GM12878 (cell line): ENCODE data around the gene ASCC1. TPM values are rescaled to one million over a fixed set of nuclear protein-coding genes. Genes with fewer than 3 reads are reported as not detected.

Experiments
- ATAC-seq: fragments of 200-7000 bp; cut with Tn5 transposase; 3 replicates; pipeline ENCODE4 v1.9.1; 2020; ENCODE audit warnings: mild to moderate bottlenecking, moderate library complexity
- BruUV-seq: library from RNA; stranded (reverse); fragments of 400-500 nt; replicated peaks from 2 replicates; lab custom pipeline; 2021; lab: Mats Ljungman, UMichigan
- CTCF ChIA-PET: fragments of 300-600 bp; sonication (Branson Sonifier 250); formaldehyde crosslinking; extraction: SDS; loops from one replicate; lab custom pipeline; 2021; ENCODE audit warnings: inconsistent platforms; lab: Yijun Ruan, JAX
- POLR2A ChIA-PET: fragments of 350-600 bp; formaldehyde crosslinking; extraction: SDS; loops from one replicate; lab custom pipeline; 2021; ENCODE audit warnings: inconsistent platforms; lab: Charles Lee
- RAD21 ChIA-PET: fragments of 300-600 bp; sonication (Branson Sonifier 250); formaldehyde crosslinking; loops from one replicate; lab custom pipeline; 2023; ENCODE audit warnings: antibody characterized with exemption; ENCODE audit not compliant: unreplicated experiment; lab: Charles Lee
- SMC1A ChIA-PET: fragments of 300-600 bp; sonication (Branson Sonifier 250); formaldehyde crosslinking; loops from one replicate; lab custom pipeline; 2023; ENCODE audit not compliant: unreplicated experiment, uncharacterized antibody; lab: Charles Lee
- DNase-seq: peaks from one replicate; pipeline ENCODE4 v3.0.0-alpha.2; 2011; ENCODE audit warnings: low read depth, low spot score
- FAIRE-seq: peaks from 3 replicates; lab custom pipeline; 2011; peaks lifted over from hg19 to GRCh38; lab: Jason Lieb, UNC
- H2AFZ ChIP-seq: 2 replicates; pipeline ENCODE4 v1.6.0; 2011; ENCODE audit warnings: low read depth, low read length, control low read depth; ENCODE audit not compliant: control insufficient read depth
- H3K27ac ChIP-seq: 2 replicates; pipeline ENCODE4 v1.5.1; 2011; ENCODE audit warnings: control low read depth; ENCODE audit not compliant: control insufficient read depth, insufficient read depth
- H3K27me3 ChIP-seq, 2 experiments: replicated peaks in 1 of 2; 2 replicates each; pipeline versions ENCODE4 v1.6.0 to v1.6.1; 2011; ENCODE audit warnings: low read length in 1 of 2; ENCODE audit not compliant: control insufficient read depth in 2 of 2, insufficient read depth in 2 of 2
- H3K36me3 ChIP-seq, 2 experiments: 2 replicates each; pipeline ENCODE4 v1.5.1; 2011; ENCODE audit warnings: low read length in 1 of 2; ENCODE audit not compliant: control insufficient read depth in 2 of 2, insufficient read depth in 2 of 2
- H3K4me1 ChIP-seq: 2 replicates; pipeline ENCODE4 v1.6.1; 2011; ENCODE audit warnings: mild to moderate bottlenecking, low read length, moderate library complexity, mixed read lengths; ENCODE audit not compliant: control insufficient read depth, insufficient read depth
- H3K4me2 ChIP-seq: 2 replicates; pipeline ENCODE4 v1.6.0; 2011; ENCODE audit warnings: control low read depth; ENCODE audit not compliant: control insufficient read depth, insufficient read depth
- H3K4me3 ChIP-seq: fragments of 200-600 bp; sonication (generic); 2 replicates; pipeline ENCODE4 v1.5.1; 2016
- H3K79me2 ChIP-seq: 2 replicates; pipeline ENCODE4 v1.6.0; 2011; ENCODE audit warnings: low read length; ENCODE audit not compliant: control insufficient read depth, insufficient read depth
- H3K9ac ChIP-seq: 2 replicates; pipeline ENCODE4 v1.8.0; 2011; ENCODE audit warnings: low read length, control low read depth, mixed read lengths; ENCODE audit not compliant: control insufficient read depth, insufficient read depth
- H3K9me3 ChIP-seq: replicated peaks from 3 replicates; pipeline ENCODE4 v1.5.1; 2011; ENCODE audit warnings: mild to moderate bottlenecking, low read length; ENCODE audit not compliant: control insufficient read depth, insufficient read depth
- H4K20me1 ChIP-seq: 2 replicates; pipeline ENCODE4 v1.6.0; 2011; ENCODE audit not compliant: control insufficient read depth, insufficient read depth
- ATF3 ChIP-seq: IDR thresholded peaks from 2 replicates; pipeline ENCODE4 v1.6.1; 2011; ENCODE audit warnings: low read depth, mild to moderate bottlenecking, low read length, moderate library complexity, borderline replicate concordance; ENCODE audit errors: extremely low read depth
- BCL11A ChIP-seq: IDR thresholded peaks from 2 replicates; pipeline ENCODE4 v1.6.1; 2011; ENCODE audit warnings: low read depth, low read length
- BMI1 ChIP-seq: fragments of 450-650 bp; IDR thresholded peaks from 2 replicates; pipeline ENCODE4 v1.6.1; 2016; ENCODE audit warnings: mild to moderate bottlenecking, moderate library complexity, borderline replicate concordance
- CBX5 ChIP-seq: sonication (generic); IDR thresholded peaks from 2 replicates; pipeline ENCODE4 v1.6.1; 2016; ENCODE audit warnings: low read depth, moderate library complexity, mild to moderate bottlenecking, inconsistent platforms
- CREB1 ChIP-seq: IDR thresholded peaks from 2 replicates; pipeline ENCODE4 v1.6.1; 2012; ENCODE audit warnings: low read depth, mild to moderate bottlenecking, inconsistent platforms
- CTCF ChIP-seq, 3 experiments: IDR thresholded peaks in 2 of 3; conservative IDR thresholded peaks in 1 of 3; 2 replicates each; pipeline ENCODE4 v1.5.1; 2011; ENCODE audit warnings: low read depth in 3 of 3, low read length in 3 of 3, mild to moderate bottlenecking in 3 of 3, control low read depth in 2 of 3, moderate library complexity in 2 of 3, inconsistent platforms in 1 of 3, mixed read lengths in 1 of 3; ENCODE audit not compliant: control insufficient read depth in 2 of 3, insufficient read depth in 1 of 3; ENCODE audit errors: extremely low read depth in 1 of 3
- EGR1 ChIP-seq, 2 experiments: IDR thresholded peaks; 1 replicate in 1 of 2; 2 replicates in 1 of 2; pipeline ENCODE4 v1.6.1; 2011 to 2012; ENCODE audit warnings: low read depth in 2 of 2, low read length in 2 of 2, borderline replicate concordance in 1 of 2, mild to moderate bottlenecking in 1 of 2, moderate library complexity in 1 of 2
- MEF2B ChIP-seq: fragments of 450-650 bp; IDR thresholded peaks from 2 replicates; pipeline ENCODE4 v1.6.1; 2018; ENCODE audit warnings: mild to moderate bottlenecking, moderate library complexity; ENCODE audit not compliant: partially characterized antibody, poor library complexity, severe bottlenecking
- SMAD5 ChIP-seq: IDR thresholded peaks from 2 replicates; pipeline ENCODE4 v1.6.1; 2016; ENCODE audit warnings: antibody characterized with exemption, low read depth
- SRF ChIP-seq, 2 experiments: IDR thresholded peaks; 2 replicates each; pipeline ENCODE4 v1.6.1; 2011; ENCODE audit warnings: low read depth in 2 of 2, low read length in 2 of 2, mild to moderate bottlenecking in 1 of 2, moderate library complexity in 1 of 2
- USF1 ChIP-seq: IDR thresholded peaks from 2 replicates; pipeline ENCODE4 v1.6.1; 2011; ENCODE audit warnings: borderline replicate concordance, low read depth, mild to moderate bottlenecking, moderate library complexity, mixed read lengths, low read length; ENCODE audit not compliant: insufficient read depth; ENCODE audit errors: extremely low read length
- ZBED1 ChIP-seq: IDR thresholded peaks from 2 replicates; pipeline ENCODE4 v1.6.1; 2016; ENCODE audit warnings: borderline replicate concordance
- ZNF217 ChIP-seq: fragments of 450-650 bp; IDR thresholded peaks from 2 replicates; pipeline ENCODE4 v1.6.1; 2017; ENCODE audit warnings: antibody characterized with exemption, mild to moderate bottlenecking
- ZNF274 ChIP-seq: IDR thresholded peaks from one replicate; pipeline ENCODE4 v1.8.0; 2011; ENCODE audit not compliant: insufficient read length, insufficient read depth
- ZSCAN29 ChIP-seq: fragments of 450-650 bp; IDR thresholded peaks from 2 replicates; pipeline ENCODE4 v1.6.1; 2017; ENCODE audit warnings: mild to moderate bottlenecking, moderate library complexity
- WGBS: methylation state at CpG from one replicate; pipeline ENCODE4 v1.1.6; 2016; ENCODE audit warnings: low lambda C conversion rate; ENCODE audit not compliant: insufficient replicate concordance, insufficient coverage; ENCODE audit errors: missing lambda C conversion rate; 5-methylcytosine and 5-hydroxymethylcytosine counted together
- in situ Hi-C: fragments of 300-500 bp; cut with MboI; formaldehyde crosslinking; loops from 9 replicates; pipeline ENCODE4 v1.14.3; 2018; ENCODE audit warnings: mixed read lengths
- intact Hi-C: fragments of 100-400 bp; cut with micrococcal nuclease; formaldehyde crosslinking; loops from one replicate; pipeline ENCODE4 v1.14.2; 2022; ENCODE audit not compliant: unreplicated experiment
- polyA plus RNA-seq, 11 experiments: library from polyadenylated mRNA; depleted of rRNA in 4 of 11; unstranded in 6 of 11; stranded (reverse) in 5 of 11; fragments of >200 nt; fragmentation: Nextera tagmentation in 4 of 11; fragmentation: Illumina TruSeq in 1 of 11; extraction: Ambion mirVana in 4 of 11; extraction: Trizol in 1 of 11; gene quantifications; 1 replicate in 1 of 11; 2 replicates in 10 of 11; pipeline versions ENCODE4 v1.2.1 to v1.2.3, GENCODE V29; 2011 to 2016; ENCODE audit warnings: inconsistent platforms in 2 of 11, missing spikeins in 2 of 11, low read depth in 1 of 11
- total RNA-seq, 4 experiments: library from RNA; depleted of rRNA in 3 of 4; stranded (reverse); fragments of >200 nt in 3 of 4; fragmentation: Illumina TruSeq in 1 of 4; extraction: Trizol in 1 of 4; gene quantifications; 2 replicates each; pipeline versions ENCODE4 v1.2.1 to v1.2.3, GENCODE V29; 2013 to 2021
- TF ChIP-seq, protein P1 (sequence below): fragments of 150-350 bp; IDR thresholded peaks from 2 replicates; pipeline ENCODE4 v1.6.1; 2014; ENCODE audit warnings: mild to moderate bottlenecking, low read depth, low read length
- TF ChIP-seq, protein P2 (sequence below): fragments of 450-650 bp; IDR thresholded peaks from 2 replicates; pipeline ENCODE4 v1.6.1; 2017; ENCODE audit warnings: mild to moderate bottlenecking, low read depth, inconsistent platforms; ENCODE audit not compliant: poor library complexity, severe bottlenecking

The ASCC1 gene
- total and polyA plus RNA-seq, 10 of the 15 experiments (the other 5 are each of a cell fraction or from before 2014, with no cell fraction given): 23.3 to 80.6 (median 42.8) TPM

DNA sequence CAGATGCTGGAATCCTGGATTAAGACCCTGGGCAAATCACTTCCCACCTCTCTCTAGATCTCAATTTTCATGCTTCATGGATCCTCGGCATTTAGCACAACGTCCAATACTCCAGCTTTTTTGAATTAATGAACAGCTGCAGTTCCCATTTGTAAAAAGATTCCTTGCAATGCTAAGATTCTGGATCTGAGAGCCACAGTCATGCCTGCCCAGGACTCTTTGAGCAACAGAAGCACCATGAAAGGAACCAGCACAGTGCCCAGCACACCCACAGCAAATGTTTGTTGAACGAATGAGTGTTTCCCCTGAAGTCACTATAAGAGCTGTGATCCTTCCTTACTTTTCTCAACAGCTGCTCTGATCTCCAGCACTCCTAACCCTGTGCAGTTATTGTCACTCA is 36.9 kb upstream of the ASCC1 start:
- WGBS: 98% methylated on average over 3 of the region's 3 CpGs
- in situ Hi-C loops (no loop called here), intact Hi-C loops (no loop called here)
- H4K20me1 ChIP-seq: no peaks in the 10 kb centered on the region
- ChIA-PET POLR2A (interaction anchor here (0.6 to 11.6 kb wide), 7 partner anchors 11 to 80 kb away, joined by 3 to 84 read pairs (median 6); partner anchors contain the start of gene DDIT4), CTCF (interaction anchor here (0.6 to 3.5 kb wide), 8 partner anchors 11 to 120 kb away, joined by 3 to 18 read pairs (median 6); no protein-coding TSS in a partner anchor), RAD21 (interaction anchor here (2.7 to 13.0 kb wide), 4 partner anchors 22 to 80 kb away, joined by 11 to 200 read pairs (median 150); partner anchors contain the start of genes ANAPC16, ASCC1 and DDIT4), SMC1A (interaction anchor here (0.9 to 21.0 kb wide), 9 partner anchors 8 to 200 kb away, joined by 3 to 275 read pairs (median 5); partner anchors contain the start of genes ANAPC16, ASCC1 and DDIT4)
- peak overlapping the region; percentile 24 for H2AFZ ChIP-seq
- H3K27ac ChIP-seq: peak overlapping the region; percentile 61; the same call in 1 of the 2 replicates
- H3K9me3 ChIP-seq: no peaks in the 10 kb centered on the region
- DNase-seq: no peak
- no peaks in the 10 kb centered on the region for H3K79me2 ChIP-seq
- H3K4me3 ChIP-seq: no peak overlapping the region
- peaks cover 70% of the 10 kb centered on the region for H3K4me1 ChIP-seq
- H3K36me3 ChIP-seq: no peaks in the 10 kb centered on the region
- no peaks in the 10 kb centered on the region for H3K27me3 ChIP-seq
- BruUV-seq: no TSS peak
- no peak overlapping the region for H3K9ac ChIP-seq
- no peak overlapping the region; the same call in 1 of the 2 replicates for H3K4me2 ChIP-seq
- FAIRE-seq: no peak
- no peak for ATAC-seq
- TF ChIP-seq ZBED1: no peak
- TF ChIP-seq CBX5: no peak
- TF ChIP-seq ZNF274: no peak
- no peak for TF ChIP-seq CTCF (IDR thresholded peaks at IDR 0.05 in 2 of 3, conservative IDR thresholded peaks at IDR 0.05 in 1 of 3; ENCODE audit: control insufficient read depth in 2 of 3, extremely low read depth in 1 of 3, insufficient read depth in 1 of 3, low read depth in 3 of 3, low read length in 3 of 3)
- no peak for TF ChIP-seq USF1
- TF ChIP-seq, protein P1, sequence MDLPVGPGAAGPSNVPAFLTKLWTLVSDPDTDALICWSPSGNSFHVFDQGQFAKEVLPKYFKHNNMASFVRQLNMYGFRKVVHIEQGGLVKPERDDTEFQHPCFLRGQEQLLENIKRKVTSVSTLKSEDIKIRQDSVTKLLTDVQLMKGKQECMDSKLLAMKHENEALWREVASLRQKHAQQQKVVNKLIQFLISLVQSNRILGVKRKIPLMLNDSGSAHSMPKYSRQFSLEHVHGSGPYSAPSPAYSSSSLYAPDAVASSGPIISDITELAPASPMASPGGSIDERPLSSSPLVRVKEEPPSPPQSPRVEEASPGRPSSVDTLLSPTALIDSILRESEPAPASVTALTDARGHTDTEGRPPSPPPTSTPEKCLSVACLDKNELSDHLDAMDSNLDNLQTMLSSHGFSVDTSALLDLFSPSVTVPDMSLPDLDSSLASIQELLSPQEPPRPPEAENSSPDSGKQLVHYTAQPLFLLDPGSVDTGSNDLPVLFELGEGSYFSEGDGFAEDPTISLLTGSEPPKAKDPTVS: no peak
- no peak for TF ChIP-seq ZNF217
- TF ChIP-seq SRF (IDR thresholded peaks at IDR 0.05; ENCODE audit: low read depth in 2 of 2, low read length in 2 of 2): no peak
- no peak for TF ChIP-seq ZSCAN29
- TF ChIP-seq, protein P2, sequence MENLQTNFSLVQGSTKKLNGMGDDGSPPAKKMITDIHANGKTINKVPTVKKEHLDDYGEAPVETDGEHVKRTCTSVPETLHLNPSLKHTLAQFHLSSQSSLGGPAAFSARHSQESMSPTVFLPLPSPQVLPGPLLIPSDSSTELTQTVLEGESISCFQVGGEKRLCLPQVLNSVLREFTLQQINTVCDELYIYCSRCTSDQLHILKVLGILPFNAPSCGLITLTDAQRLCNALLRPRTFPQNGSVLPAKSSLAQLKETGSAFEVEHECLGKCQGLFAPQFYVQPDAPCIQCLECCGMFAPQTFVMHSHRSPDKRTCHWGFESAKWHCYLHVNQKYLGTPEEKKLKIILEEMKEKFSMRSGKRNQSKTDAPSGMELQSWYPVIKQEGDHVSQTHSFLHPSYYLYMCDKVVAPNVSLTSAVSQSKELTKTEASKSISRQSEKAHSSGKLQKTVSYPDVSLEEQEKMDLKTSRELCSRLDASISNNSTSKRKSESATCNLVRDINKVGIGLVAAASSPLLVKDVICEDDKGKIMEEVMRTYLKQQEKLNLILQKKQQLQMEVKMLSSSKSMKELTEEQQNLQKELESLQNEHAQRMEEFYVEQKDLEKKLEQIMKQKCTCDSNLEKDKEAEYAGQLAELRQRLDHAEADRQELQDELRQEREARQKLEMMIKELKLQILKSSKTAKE: no peak
- TF ChIP-seq CREB1: no peak
- TF ChIP-seq MEF2B: no peak
- no peak for TF ChIP-seq SMAD5
- TF ChIP-seq BMI1: no peak
- TF ChIP-seq ATF3: no peak
- TF ChIP-seq BCL11A: no peak
- TF ChIP-seq EGR1 (IDR thresholded peaks at IDR 0.05; ENCODE audit: borderline replicate concordance in 1 of 2, low read depth in 2 of 2, low read length in 2 of 2): no peak
